DMS114 treated with DMSO at 0.1 percent for 48 hours (cell line): ENCODE results near the gene OR4F6.
"Not testable (repeated sequence)": the region's sequence is repeated elsewhere in the genome, so short reads cannot be mapped to it uniquely, and the experiment has no call there.

Source experiments
- DNase-seq: peaks from one replicate; lab custom pipeline; 2025; ENCODE audit not compliant: unreplicated experiment; lab: John Stamatoyannopoulos, UW

The OR4F6 gene, protein sequence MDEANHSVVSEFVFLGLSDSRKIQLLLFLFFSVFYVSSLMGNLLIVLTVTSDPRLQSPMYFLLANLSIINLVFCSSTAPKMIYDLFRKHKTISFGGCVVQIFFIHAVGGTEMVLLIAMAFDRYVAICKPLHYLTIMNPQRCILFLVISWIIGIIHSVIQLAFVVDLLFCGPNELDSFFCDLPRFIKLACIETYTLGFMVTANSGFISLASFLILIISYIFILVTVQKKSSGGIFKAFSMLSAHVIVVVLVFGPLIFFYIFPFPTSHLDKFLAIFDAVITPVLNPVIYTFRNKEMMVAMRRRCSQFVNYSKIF

DNA sequence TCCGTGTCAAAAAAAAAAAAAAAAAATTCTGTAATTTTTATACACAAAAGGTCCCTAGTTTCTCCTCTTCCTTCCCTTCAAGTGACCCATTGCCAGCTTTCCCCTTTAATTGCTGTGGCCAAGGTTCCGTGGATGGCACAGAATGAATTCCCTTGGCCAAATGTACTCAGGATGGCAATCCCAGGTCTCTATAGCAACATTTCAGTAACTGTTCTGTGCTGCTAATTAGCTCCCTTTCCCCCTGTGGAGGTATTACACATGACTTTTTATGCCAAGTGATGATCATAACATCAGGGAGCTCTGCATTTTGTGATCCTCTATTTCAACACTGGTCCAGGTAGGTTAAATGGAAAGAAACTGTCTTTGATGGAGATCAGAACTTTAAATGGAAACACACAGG lies at the start of gene OR4F6:
TSS of gene OR4F6 (plus strand) at position 301 of the 400 bp plus-strand sequence. CDS start 2,211 bp downstream, outside the sequence.
- no peak for DNase-seq

DNA sequence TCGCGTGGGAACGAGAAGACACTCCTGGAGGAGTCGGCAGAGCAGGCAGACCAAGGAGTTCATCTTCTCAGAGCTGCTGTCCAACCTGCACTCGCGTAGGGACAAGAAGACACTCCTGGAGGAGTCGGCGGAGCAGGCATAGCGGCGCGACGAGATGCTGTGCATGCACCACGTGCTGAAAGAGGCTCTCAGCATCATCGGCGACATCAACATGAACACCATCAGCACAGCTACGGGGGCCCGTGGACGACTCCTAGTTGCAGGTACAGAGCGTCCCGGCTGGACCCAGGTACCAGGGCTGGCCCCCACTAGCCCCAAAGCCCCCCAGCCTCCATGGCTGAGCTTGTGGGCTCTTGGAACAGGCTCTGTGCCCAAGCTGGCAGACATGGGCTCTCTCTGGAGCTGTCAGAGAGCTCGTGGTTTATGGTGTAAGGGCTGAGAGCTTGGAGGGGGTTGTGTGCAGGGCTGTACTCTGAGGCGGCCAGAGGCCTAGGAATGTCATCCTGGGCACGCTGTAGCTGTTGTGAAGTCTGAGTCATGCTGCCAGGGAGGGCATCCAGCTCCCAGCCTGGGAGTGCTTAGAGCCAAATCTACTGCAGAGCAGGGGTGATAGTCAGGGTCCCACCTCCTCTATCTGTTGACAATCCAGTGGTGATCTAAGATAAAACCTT lies 38.5 kb upstream of the OR4F6 start:
- DNase-seq = not testable (repeated sequence)

DNA sequence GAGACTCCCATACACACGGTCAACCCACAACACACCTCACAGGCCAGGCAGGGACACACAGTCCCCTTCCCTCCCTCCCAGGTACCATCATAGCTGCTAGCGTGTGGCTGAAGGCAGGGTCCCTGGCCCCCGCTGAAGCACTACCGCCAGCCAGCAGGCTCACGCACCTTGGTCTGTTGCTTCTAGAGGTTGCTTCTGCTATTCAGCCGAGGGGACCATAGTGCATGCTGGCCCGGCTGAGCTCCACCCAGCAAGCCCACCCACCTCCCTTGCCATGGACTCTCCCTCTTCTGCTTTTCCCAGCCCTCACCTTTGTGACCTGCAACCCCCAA lies 38.0 kb upstream of the OR4F6 start:
- DNase-seq = not testable (repeated sequence)

DNA sequence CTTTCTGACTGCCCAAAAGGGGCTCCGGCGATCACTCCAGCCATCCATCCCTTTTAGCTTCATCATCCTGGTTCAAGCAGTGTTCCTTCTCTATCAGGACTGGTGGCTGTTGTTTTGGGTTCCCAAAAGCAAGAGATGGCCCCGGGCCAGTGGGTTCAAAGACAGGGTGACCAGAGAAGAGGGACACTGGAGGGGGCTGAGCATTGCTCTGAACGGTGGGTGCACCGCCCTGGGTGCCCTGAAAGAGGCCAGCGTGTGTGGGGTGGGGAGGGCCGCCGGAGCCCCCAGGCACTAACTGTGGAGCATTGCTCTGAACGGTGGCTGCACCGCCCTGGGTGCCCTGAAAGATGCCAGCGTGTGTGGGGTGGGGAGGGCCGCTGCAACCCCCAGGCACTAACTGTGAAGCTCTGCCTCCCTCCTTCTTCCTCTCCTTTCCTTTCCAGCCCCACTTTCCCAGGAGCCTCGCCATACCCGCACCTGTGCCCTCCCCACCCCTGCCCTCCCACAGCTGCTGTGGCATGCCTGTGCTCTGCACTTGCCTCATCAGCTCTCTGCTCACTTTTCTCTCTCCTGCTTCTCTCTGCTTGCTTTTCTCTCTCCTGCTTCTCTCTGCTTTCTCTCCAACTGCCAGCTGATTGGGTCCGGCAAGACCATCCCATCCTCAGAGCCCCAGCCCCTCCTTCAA lies 37.4 kb upstream of the OR4F6 start:
- DNase-seq = no peak

- DNase-seq = not testable (repeated sequence)
These were observed 36.1 kb upstream of the OR4F6 start for GRCh38 chr15:101767083-101767640.

- DNase-seq = no peak
These were observed 30.4 kb upstream of the OR4F6 start for GRCh38 chr15:101772921-101773320.

GRCh38 chr15:101773496-101774100 lies 29.7 kb upstream of the OR4F6 start:
- no peak for DNase-seq

DNA sequence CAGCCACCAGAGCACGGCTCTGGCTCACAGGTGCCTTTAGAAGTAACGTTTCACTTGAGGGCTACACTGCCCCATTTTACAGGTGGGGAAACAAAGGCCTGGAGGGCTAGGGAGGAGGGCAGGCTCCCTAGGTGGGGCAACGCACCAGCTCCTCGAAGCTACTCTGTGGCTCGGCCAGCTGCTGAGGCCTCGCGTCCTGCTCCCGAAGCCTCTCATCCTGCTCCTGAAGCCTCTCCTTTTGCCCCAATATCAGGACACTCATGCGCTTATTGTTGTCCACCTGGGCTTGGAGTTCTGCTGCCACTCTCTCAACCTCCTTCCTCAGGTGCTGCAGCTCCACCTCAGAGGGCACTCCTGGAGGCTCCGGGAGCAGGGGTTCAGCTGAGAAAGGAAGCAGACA lies 28.2 kb upstream of the OR4F6 start:
- no peak for DNase-seq

DNA sequence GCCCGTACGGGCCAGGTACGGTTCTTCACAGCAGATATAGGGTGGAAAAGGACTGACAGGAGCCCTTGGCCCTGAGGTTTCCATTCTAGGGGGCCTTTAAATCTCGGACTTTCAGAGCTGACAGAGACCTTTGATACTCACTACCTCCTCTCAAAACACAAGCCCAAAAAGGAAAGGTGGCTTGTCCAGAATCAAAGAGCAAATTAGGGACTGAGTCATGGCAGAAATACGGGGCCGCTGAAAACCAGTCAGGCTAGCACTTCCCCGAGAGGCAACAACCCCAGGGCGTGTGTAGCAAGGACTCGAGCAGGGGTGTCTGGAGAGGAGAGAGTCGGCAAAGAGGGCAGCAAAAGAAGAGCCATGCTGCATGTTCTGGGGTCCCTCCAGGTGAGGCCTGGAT lies 24.7 kb upstream of the OR4F6 start:
- DNase-seq = not testable (repeated sequence)

DNA sequence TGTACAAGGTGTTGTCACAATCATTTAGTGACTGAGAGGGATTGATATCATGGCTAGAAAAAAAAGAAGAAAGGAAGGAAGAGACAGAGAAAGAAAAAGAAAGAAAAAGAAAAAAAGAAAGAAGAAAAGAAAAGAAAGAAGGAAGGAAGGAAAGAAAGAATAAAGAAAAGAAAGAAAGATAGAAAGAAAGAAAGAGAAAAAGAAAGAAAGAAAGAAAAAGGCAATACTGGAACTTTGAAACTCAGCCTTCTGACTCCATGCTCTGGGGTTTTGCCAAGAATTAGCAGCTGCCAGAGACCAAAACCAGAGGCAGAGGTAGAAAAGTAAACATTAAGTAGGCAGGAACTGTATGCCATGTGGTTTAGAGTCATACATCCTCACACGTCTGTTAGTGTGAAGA lies 23.1 kb upstream of the OR4F6 start:
- DNase-seq = not testable (repeated sequence)

- DNase-seq = no peak
These were observed 21.4 kb upstream of the OR4F6 start for GRCh38 chr15:101781928-101782327.

DNA sequence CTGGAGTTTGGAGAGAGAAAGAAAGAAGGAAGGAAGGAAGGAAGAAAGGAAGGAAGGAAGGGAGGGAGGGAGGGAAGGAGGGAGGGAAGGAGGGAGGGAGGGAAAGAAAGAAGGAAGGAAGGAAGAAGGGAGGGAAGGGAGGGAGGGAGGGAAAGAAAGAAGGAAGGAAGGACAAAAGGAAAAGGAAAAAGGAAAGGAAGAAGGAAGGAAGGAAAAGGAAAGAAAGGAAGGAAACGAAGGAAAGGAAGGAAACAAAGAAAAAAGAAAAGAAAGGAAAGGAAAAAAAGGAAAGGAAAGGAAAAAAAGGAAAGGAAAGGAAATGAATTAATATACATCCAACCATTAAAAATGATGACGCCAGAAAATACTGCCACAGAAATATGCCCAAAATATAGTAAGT lies 18.7 kb upstream of the OR4F6 start:
- no peak for DNase-seq

- DNase-seq = not testable (repeated sequence)
These were observed 16.9 kb upstream of the OR4F6 start for GRCh38 chr15:101786422-101786821.

GRCh38 chr15:101788001-101788400 lies 15.3 kb upstream of the OR4F6 start:
- not testable (repeated sequence) for DNase-seq

GRCh38 chr15:101788503-101789269 lies 14.6 kb upstream of the OR4F6 start:
- not testable (repeated sequence) for DNase-seq

GRCh38 chr15:101790748-101791147 lies 12.6 kb upstream of the OR4F6 start:
- not testable (repeated sequence) for DNase-seq

- DNase-seq = not testable (repeated sequence)
These were observed 9.3 kb upstream of the OR4F6 start for GRCh38 chr15:101793981-101794380.

GRCh38 chr15:101795455-101795854 lies 7.9 kb upstream of the OR4F6 start:
- no peak for DNase-seq

DNA sequence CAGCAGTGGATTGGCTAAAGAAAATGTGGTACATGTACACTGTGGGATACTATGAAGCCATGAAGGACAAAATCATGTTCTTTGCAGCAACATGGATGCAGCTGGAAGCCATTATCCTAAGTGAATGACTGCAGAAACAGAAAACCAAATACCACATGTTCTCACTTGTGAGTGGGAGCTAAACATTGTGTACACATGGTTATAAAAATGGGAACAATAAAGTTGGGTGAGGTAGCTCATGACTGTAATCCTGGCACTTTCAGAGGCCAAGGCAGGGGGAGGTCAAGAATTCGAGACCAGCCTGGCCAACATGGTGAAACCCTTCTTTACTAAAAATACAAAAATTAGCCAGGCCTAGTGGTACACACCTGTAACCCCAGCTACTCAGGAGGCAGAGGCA lies 3.6 kb upstream of the OR4F6 start:
- DNase-seq = no peak

DNA sequence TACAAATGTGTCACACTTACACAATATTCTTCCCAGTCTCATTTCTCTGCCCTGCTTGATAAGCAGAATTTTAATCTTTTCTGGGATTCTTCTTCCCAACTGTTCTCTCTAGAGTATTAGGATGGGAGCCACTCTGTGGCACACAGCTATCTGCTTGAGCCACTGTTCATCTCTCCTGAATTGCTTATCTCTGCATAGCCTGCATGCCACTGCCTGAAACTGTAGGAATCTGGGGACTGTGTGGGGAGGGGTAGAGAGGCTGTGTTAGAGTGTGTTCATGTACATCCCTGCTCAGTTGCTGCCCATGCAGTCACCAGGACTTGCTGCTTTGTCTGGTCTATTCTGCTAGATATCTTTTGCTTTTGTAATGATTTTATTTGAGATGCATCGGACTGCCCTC lies 2.3 kb upstream of the OR4F6 start:
- no peak for DNase-seq

- DNase-seq = no peak
These were observed 367 bp downstream of the OR4F6 start for GRCh38 chr15:101803676-101804075.
